OCI-LY1 (cell line): ENCODE data around the gene ADAM12.

Experiments
- H2AFZ ChIP-seq: fragments of 200-600 bp; sonication (generic), shearing (Covaris generic); 2 replicates; pipeline ENCODE4 v1.6.0; 2014; ENCODE audit warnings: antibody characterized with exemption, mild to moderate bottlenecking, low read length
- H3F3A ChIP-seq: fragments of 200-600 bp; sonication (generic), shearing (Covaris generic); 2 replicates; pipeline ENCODE4 v1.6.0; 2014; ENCODE audit warnings: mild to moderate bottlenecking, antibody characterized with exemption, low read length, moderate library complexity; ENCODE audit not compliant: insufficient read depth
- H3K27ac ChIP-seq: fragments of 200-600 bp; sonication (generic); 2 replicates; pipeline ENCODE4 v1.5.1; 2014; ENCODE audit warnings: low read length, mixed run types, mild to moderate bottlenecking, low read depth; ENCODE audit not compliant: poor library complexity, severe bottlenecking
- H3K27me3 ChIP-seq: fragments of 200-600 bp; sonication (generic); 2 replicates; pipeline ENCODE4 v1.6.0; 2014; ENCODE audit warnings: antibody characterized with exemption, mild to moderate bottlenecking, low read length, moderate library complexity; ENCODE audit not compliant: insufficient read depth
- H3K36me3 ChIP-seq: fragments of 200-600 bp; sonication (generic); 2 replicates; pipeline ENCODE4 v1.6.1; 2014; ENCODE audit warnings: mild to moderate bottlenecking, antibody characterized with exemption, low read length, moderate library complexity, mixed read lengths; ENCODE audit not compliant: insufficient read depth
- H3K4me1 ChIP-seq: fragments of 200-600 bp; sonication (generic); 2 replicates; pipeline ENCODE4 v1.5.1; 2014; ENCODE audit warnings: mild to moderate bottlenecking, low read length, moderate library complexity; ENCODE audit not compliant: insufficient read depth, severe bottlenecking
- H3K4me2 ChIP-seq: fragments of 200-600 bp; sonication (generic), shearing (Covaris generic); 2 replicates; pipeline ENCODE4 v1.6.1; 2014; ENCODE audit warnings: low read length
- H3K4me3 ChIP-seq: fragments of 200-600 bp; sonication (generic); 2 replicates; pipeline ENCODE4 v1.5.1; 2014; ENCODE audit warnings: low read length, low read depth, mild to moderate bottlenecking, mixed read lengths; ENCODE audit not compliant: poor library complexity, severe bottlenecking
- H3K79me2 ChIP-seq: fragments of 200-600 bp; shearing (Covaris generic); 2 replicates; pipeline ENCODE4 v1.6.1; 2016; ENCODE audit warnings: mixed run types, low read length, mixed read lengths; ENCODE audit not compliant: insufficient read depth
- H3K9ac ChIP-seq: fragments of 200-600 bp; sonication (generic), shearing (Covaris generic); 2 replicates; pipeline ENCODE4 v1.6.1; 2014; ENCODE audit warnings: mild to moderate bottlenecking, low read length, mixed read lengths
- H3K9me2 ChIP-seq: fragments of 200-600 bp; sonication (generic), shearing (Covaris generic); 2 replicates; pipeline ENCODE4 v1.6.1; 2014; ENCODE audit warnings: low read depth, mild to moderate bottlenecking, low read length, mixed read lengths
- H3K9me3 ChIP-seq: fragments of 200-600 bp; shearing (Covaris generic); 2 replicates; pipeline ENCODE4 v1.6.1; 2014; ENCODE audit warnings: low read length, mixed read lengths
- H4K20me1 ChIP-seq: fragments of 200-600 bp; sonication (generic), shearing (Covaris generic); 2 replicates; pipeline ENCODE4 v1.6.0; 2016; ENCODE audit warnings: mild to moderate bottlenecking, low read length; ENCODE audit not compliant: insufficient read depth
- EZH2 ChIP-seq: fragments of 200-600 bp; sonication (generic), shearing (Covaris generic); IDR thresholded peaks from 2 replicates; pipeline ENCODE4 v1.8.0; 2017; ENCODE audit warnings: borderline replicate concordance, mixed run types, mild to moderate bottlenecking, antibody characterized with exemption, low read length, moderate library complexity, mixed read lengths
- TF ChIP-seq, protein P1 (sequence below): fragments of 200-600 bp; sonication (generic), shearing (Covaris generic); IDR thresholded peaks from 2 replicates; pipeline ENCODE4 v1.5.1; 2017; ENCODE audit warnings: mild to moderate bottlenecking, antibody characterized with exemption, low read length, moderate library complexity, mixed read lengths

Gene ADAM12

GRCh38 chr10:126197036-126197543 is 191.2 kb downstream of the ADAM12 start:
- H3K4me2 ChIP-seq: no peak overlapping the region
- H3K27ac ChIP-seq: no peak overlapping the region
- H3K9ac ChIP-seq: no peak overlapping the region
- no peaks in the 10 kb centered on the region for H3K79me2 ChIP-seq
- H3K27me3 ChIP-seq: no peaks in the 10 kb centered on the region
- no peaks in the 10 kb centered on the region for H3F3A ChIP-seq
- H3K4me1 ChIP-seq: no peaks in the 10 kb centered on the region
- H3K9me2 ChIP-seq: no peaks in the 10 kb centered on the region
- no peak for TF ChIP-seq EZH2
- TF ChIP-seq, protein P1, sequence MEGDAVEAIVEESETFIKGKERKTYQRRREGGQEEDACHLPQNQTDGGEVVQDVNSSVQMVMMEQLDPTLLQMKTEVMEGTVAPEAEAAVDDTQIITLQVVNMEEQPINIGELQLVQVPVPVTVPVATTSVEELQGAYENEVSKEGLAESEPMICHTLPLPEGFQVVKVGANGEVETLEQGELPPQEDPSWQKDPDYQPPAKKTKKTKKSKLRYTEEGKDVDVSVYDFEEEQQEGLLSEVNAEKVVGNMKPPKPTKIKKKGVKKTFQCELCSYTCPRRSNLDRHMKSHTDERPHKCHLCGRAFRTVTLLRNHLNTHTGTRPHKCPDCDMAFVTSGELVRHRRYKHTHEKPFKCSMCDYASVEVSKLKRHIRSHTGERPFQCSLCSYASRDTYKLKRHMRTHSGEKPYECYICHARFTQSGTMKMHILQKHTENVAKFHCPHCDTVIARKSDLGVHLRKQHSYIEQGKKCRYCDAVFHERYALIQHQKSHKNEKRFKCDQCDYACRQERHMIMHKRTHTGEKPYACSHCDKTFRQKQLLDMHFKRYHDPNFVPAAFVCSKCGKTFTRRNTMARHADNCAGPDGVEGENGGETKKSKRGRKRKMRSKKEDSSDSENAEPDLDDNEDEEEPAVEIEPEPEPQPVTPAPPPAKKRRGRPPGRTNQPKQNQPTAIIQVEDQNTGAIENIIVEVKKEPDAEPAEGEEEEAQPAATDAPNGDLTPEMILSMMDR: no peak
- H2AFZ ChIP-seq: no peak overlapping the region
- H3K4me3 ChIP-seq: no peak overlapping the region
- no peaks in the 10 kb centered on the region for H3K36me3 ChIP-seq
- H4K20me1 ChIP-seq: no peaks in the 10 kb centered on the region
- H3K9me3 ChIP-seq: no peaks in the 10 kb centered on the region

GRCh38 chr10:126196281-126196680 is 192.0 kb downstream of the ADAM12 start:
- Histone ChIP-seq H3F3A (no peaks in the 10 kb centered on the region), H3K27me3 (no peaks in the 10 kb centered on the region), H3K4me1 (no peaks in the 10 kb centered on the region), H4K20me1 (no peaks in the 10 kb centered on the region), H3K79me2 (no peaks in the 10 kb centered on the region), H3K4me3 (no peak overlapping the region), H3K9me3 (no peaks in the 10 kb centered on the region), H3K4me2 (no peak overlapping the region), H3K9me2 (no peaks in the 10 kb centered on the region), H3K9ac (no peak overlapping the region), H2AFZ (no peak overlapping the region), H3K27ac (no peak overlapping the region), H3K36me3 (no peaks in the 10 kb centered on the region; the same call in 1 of the 2 replicates)
- no peak for TF ChIP-seq EZH2
- TF ChIP-seq, protein P1: no peak

GRCh38 chr10:126191192-126191591 is 197.1 kb downstream of the ADAM12 start:
- Histone ChIP-seq H3K9me3 (no peaks in the 10 kb centered on the region), H3K4me1 (no peaks in the 10 kb centered on the region), H3K4me2 (no peak overlapping the region), H3F3A (no peaks in the 10 kb centered on the region), H3K36me3 (no peaks in the 10 kb centered on the region; the same call in 1 of the 2 replicates), H3K27ac (no peak overlapping the region), H4K20me1 (no peaks in the 10 kb centered on the region), H3K4me3 (no peak overlapping the region), H3K27me3 (no peaks in the 10 kb centered on the region), H3K9ac (no peak overlapping the region), H2AFZ (no peak overlapping the region), H3K79me2 (no peaks in the 10 kb centered on the region), H3K9me2 (no peaks in the 10 kb centered on the region)
- no peak for TF ChIP-seq EZH2

GRCh38 chr10:126188679-126189200 is 199.5 kb downstream of the ADAM12 start:
- H3K27ac ChIP-seq: no peak overlapping the region

More at GRCh38 chr10:126188679-126189200, 199.5 kb downstream of the ADAM12 start:
- no peak overlapping the region for H3K4me3 ChIP-seq
- H2AFZ ChIP-seq: no peak overlapping the region
- no peak overlapping the region for H3K4me2 ChIP-seq
- no peaks in the 10 kb centered on the region for H3K9me3 ChIP-seq
- TF ChIP-seq, protein P1: no peak
- TF ChIP-seq EZH2: no peak
- H3K79me2 ChIP-seq: no peaks in the 10 kb centered on the region
- H3K9ac ChIP-seq: no peak overlapping the region
- no peaks in the 10 kb centered on the region for H3K9me2 ChIP-seq
- H3K4me1 ChIP-seq: no peaks in the 10 kb centered on the region
- H3F3A ChIP-seq: no peaks in the 10 kb centered on the region
- no peaks in the 10 kb centered on the region; the same call in 1 of the 2 replicates for H3K36me3 ChIP-seq
- H4K20me1 ChIP-seq: no peaks in the 10 kb centered on the region
- peaks cover 4% of the 10 kb centered on the region; the same call in 1 of the 2 replicates for H3K27me3 ChIP-seq
